Body of pancreas (tissue), 4 donors: Measurements from ENCODE around the gene HELZ.

Source experiments
- POLR2A ChIP-seq, 3 donors: fragments of 450-650 bp; IDR thresholded peaks; one replicate each; pipeline ENCODE4 v1.6.1; 2016; ENCODE audit warnings: antibody characterized with exemption in 3 of 3, mild to moderate bottlenecking in 2 of 3
- TF ChIP-seq, protein P1 (sequence below), 7 experiments: fragments of 450-650 bp in 4 of 7; fragments of 200-600 bp in 3 of 7; sonication (generic) in 3 of 7; IDR thresholded peaks; one replicate each; pipeline ENCODE4 v1.5.1; 2016 to 2019; ENCODE audit warnings: antibody characterized with exemption in 7 of 7

GRCh38 chr17:67186782-67187181 lies 58.2 kb downstream of the HELZ start:
- TF ChIP-seq, protein P1, sequence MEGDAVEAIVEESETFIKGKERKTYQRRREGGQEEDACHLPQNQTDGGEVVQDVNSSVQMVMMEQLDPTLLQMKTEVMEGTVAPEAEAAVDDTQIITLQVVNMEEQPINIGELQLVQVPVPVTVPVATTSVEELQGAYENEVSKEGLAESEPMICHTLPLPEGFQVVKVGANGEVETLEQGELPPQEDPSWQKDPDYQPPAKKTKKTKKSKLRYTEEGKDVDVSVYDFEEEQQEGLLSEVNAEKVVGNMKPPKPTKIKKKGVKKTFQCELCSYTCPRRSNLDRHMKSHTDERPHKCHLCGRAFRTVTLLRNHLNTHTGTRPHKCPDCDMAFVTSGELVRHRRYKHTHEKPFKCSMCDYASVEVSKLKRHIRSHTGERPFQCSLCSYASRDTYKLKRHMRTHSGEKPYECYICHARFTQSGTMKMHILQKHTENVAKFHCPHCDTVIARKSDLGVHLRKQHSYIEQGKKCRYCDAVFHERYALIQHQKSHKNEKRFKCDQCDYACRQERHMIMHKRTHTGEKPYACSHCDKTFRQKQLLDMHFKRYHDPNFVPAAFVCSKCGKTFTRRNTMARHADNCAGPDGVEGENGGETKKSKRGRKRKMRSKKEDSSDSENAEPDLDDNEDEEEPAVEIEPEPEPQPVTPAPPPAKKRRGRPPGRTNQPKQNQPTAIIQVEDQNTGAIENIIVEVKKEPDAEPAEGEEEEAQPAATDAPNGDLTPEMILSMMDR (IDR thresholded peaks at IDR 0.05): no peak
- no peak for TF ChIP-seq POLR2A (IDR thresholded peaks at IDR 0.05)
